SW480 (cell line): ENCODE measurements around the gene TEX35.
A peak's percentile ranks its signal among the peaks of the same experiment; 100 is the strongest.
"Not testable (repeated sequence)": the region's sequence is repeated elsewhere in the genome, so short reads cannot be mapped to it uniquely, and the experiment has no call there.

Experiments
- DNase-seq: peaks from one replicate; pipeline ENCODE4 v3.0.0-alpha.2; 2016; ENCODE audit warnings: low spot score

TEX35 gene

GRCh38 chr1:178495158-178495557 lies 17.8 kb upstream of the TEX35 start:
- no peak for DNase-seq

GRCh38 chr1:178495741-178496409 lies 17.0 kb upstream of the TEX35 start:
- DNase-seq = no peak

GRCh38 chr1:178496410-178497135 lies 16.3 kb upstream of the TEX35 start, which contains the start of gene CLEC20A:
Gene CLEC20A, minus strand, starts transcription at chr1:178496964. Its CDS starts 25 bp downstream, at chr1:178496939.
- DNase-seq = no peak

GRCh38 chr1:178497903-178498478 lies 14.9 kb upstream of the TEX35 start:
- DNase-seq = no peak

- no peak for DNase-seq
Measured at GRCh38 chr1:178498896-178499675, 13.8 kb upstream of the TEX35 start.

GRCh38 chr1:178500091-178500770 lies 12.7 kb upstream of the TEX35 start:
- DNase-seq = no peak

GRCh38 chr1:178500936-178501554 lies 11.9 kb upstream of the TEX35 start:
- DNase-seq = no peak

- DNase-seq = peak; percentile 59
Measured at GRCh38 chr1:178501705-178502329, 11.1 kb upstream of the TEX35 start.

- no peak for DNase-seq
Measured at GRCh38 chr1:178502330-178502714, 10.6 kb upstream of the TEX35 start.

- no peak for DNase-seq
Measured at GRCh38 chr1:178502856-178503255, 10.1 kb upstream of the TEX35 start.

- DNase-seq = not testable (repeated sequence)
Measured at GRCh38 chr1:178503316-178503715, 9.6 kb upstream of the TEX35 start.

- no peak for DNase-seq
Measured at GRCh38 chr1:178503849-178504248, 9.1 kb upstream of the TEX35 start.

GRCh38 chr1:178504286-178504685 lies 8.6 kb upstream of the TEX35 start:
- no peak for DNase-seq

GRCh38 chr1:178506177-178506576 lies 6.7 kb upstream of the TEX35 start:
- DNase-seq = no peak

- no peak for DNase-seq
Measured at GRCh38 chr1:178506669-178507068, 6.2 kb upstream of the TEX35 start.

GRCh38 chr1:178509414-178510007 lies 3.4 kb upstream of the TEX35 start:
- no peak for DNase-seq

- DNase-seq = no peak
Measured at GRCh38 chr1:178510155-178510554, 2.8 kb upstream of the TEX35 start.

GRCh38 chr1:178513278-178513983 lies 522 bp downstream of the TEX35 start:
- DNase-seq = no peak

GRCh38 chr1:178516110-178516509 lies 3.2 kb downstream of the TEX35 start:
- no peak for DNase-seq

- no peak for DNase-seq
Measured at GRCh38 chr1:178518894-178519293, 6.0 kb downstream of the TEX35 start.
